Measurements from ENCODE around the gene CDPF1.

GRCh38 chr22:46278656-46279645 is 28.9 kb upstream of the CDPF1 start:
- no peak for TF ChIP-seq CTCF (IDR thresholded peaks at IDR 0.05)
- no peak for TF ChIP-seq POLR2A (IDR thresholded peaks at IDR 0.05)

Measured in esophagus squamous epithelium (tissue), 4 donors.